ENCODE results near the gene STX8. TPM values are rescaled to one million over a fixed set of nuclear protein-coding genes. Genes with fewer than 3 reads are reported as not detected.

STX8 gene
- total RNA-seq, 1 experiment from 2014 or later, result 50.3 TPM

DNA sequence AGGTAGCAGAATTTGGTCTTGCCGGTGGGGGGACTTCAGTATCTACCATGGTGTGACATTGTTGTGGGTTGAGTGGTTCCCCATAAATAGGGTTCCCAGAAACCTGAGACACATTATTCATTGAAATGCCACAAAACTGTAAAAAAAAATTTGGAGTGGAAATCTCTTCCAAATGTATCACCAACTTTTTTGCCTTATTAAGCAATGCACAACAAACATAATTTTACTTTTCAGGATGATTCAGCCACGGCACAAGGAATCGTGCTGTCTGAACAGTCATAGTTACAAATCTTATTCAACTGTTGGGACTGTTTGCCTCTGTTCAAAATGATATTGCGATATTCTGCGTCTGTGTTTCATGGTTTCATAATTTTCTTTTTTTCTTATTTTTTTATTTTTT, 373.1 kb downstream of the STX8 start:
- no peaks in the 10 kb centered on the region for H3K27me3 ChIP-seq (ENCODE audit: control insufficient read depth, insufficient read depth, low read length)
- no peak for TF ChIP-seq REST (IDR thresholded peaks at IDR 0.05; ENCODE audit: insufficient read depth in 1 of 2, low read depth in 2 of 2, low read length in 1 of 2)
- no peak for TF ChIP-seq SIN3A (IDR thresholded peaks at IDR 0.05; ENCODE audit: borderline replicate concordance, insufficient read depth, low read depth, low read length)
- TF ChIP-seq POLR2AphosphoS5 (IDR thresholded peaks at IDR 0.05; ENCODE audit: low read depth, low read length), result no peak
- no peak for TF ChIP-seq TCF7L2 (IDR thresholded peaks at IDR 0.05; ENCODE audit: low read depth, low read length)
- TF ChIP-seq, protein P1, sequence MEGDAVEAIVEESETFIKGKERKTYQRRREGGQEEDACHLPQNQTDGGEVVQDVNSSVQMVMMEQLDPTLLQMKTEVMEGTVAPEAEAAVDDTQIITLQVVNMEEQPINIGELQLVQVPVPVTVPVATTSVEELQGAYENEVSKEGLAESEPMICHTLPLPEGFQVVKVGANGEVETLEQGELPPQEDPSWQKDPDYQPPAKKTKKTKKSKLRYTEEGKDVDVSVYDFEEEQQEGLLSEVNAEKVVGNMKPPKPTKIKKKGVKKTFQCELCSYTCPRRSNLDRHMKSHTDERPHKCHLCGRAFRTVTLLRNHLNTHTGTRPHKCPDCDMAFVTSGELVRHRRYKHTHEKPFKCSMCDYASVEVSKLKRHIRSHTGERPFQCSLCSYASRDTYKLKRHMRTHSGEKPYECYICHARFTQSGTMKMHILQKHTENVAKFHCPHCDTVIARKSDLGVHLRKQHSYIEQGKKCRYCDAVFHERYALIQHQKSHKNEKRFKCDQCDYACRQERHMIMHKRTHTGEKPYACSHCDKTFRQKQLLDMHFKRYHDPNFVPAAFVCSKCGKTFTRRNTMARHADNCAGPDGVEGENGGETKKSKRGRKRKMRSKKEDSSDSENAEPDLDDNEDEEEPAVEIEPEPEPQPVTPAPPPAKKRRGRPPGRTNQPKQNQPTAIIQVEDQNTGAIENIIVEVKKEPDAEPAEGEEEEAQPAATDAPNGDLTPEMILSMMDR (IDR thresholded peaks at IDR 0.05), result no peak
- no TSS peak for BruUV-seq (replicated peaks)
- ChIA-PET POLR2A (no interaction called here), CTCF (no interaction called here)
- ATAC-seq (no peak), DNase-seq (ENCODE audit: low read depth, low spot score) (no peak)
- intact Hi-C loops (cut with micrococcal nuclease; ENCODE audit: unreplicated experiment), result no loop called here
- no peak overlapping the region for H3K4me3 ChIP-seq (ENCODE audit: low read depth in 2 of 2, low read length in 2 of 2)
- H3K9me3 ChIP-seq (ENCODE audit: control insufficient read depth, insufficient read depth, low read depth, low read length), result no peaks in the 10 kb centered on the region
- in situ Hi-C loops (cut with HindIII; ENCODE audit: low pct_unique_long_range_greater_than_20kb, low sequenced_read_pairs), result no loop called here
- H3K36me3 ChIP-seq (ENCODE audit: control insufficient read depth, insufficient read depth, low read length), result no peaks in the 10 kb centered on the region
- no peak overlapping the region for H3K27ac ChIP-seq (ENCODE audit: low read length)
- H3K4me1 ChIP-seq (ENCODE audit: control insufficient read depth, insufficient read depth, low read length), result no peaks in the 10 kb centered on the region

GRCh38 chr17:9200699-9201359, 374.8 kb downstream of the STX8 start:
- H3K36me3 ChIP-seq (ENCODE audit: control insufficient read depth, insufficient read depth, low read length), result no peaks in the 10 kb centered on the region
- H3K4me3 ChIP-seq (ENCODE audit: low read depth in 2 of 2, low read length in 2 of 2), result no peak overlapping the region
- intact Hi-C loops (cut with micrococcal nuclease; ENCODE audit: unreplicated experiment) (no loop called here), in situ Hi-C loops (cut with HindIII; ENCODE audit: low pct_unique_long_range_greater_than_20kb, low sequenced_read_pairs) (no loop called here)
- TF ChIP-seq SIN3A (IDR thresholded peaks at IDR 0.05; ENCODE audit: borderline replicate concordance, insufficient read depth, low read depth, low read length), result no peak
- TF ChIP-seq REST (IDR thresholded peaks at IDR 0.05; ENCODE audit: insufficient read depth in 1 of 2, low read depth in 2 of 2, low read length in 1 of 2), result no peak
- TF ChIP-seq, protein P1 (IDR thresholded peaks at IDR 0.05), result no peak
- TF ChIP-seq TCF7L2 (IDR thresholded peaks at IDR 0.05; ENCODE audit: low read depth, low read length), result no peak
- no peak for TF ChIP-seq POLR2AphosphoS5 (IDR thresholded peaks at IDR 0.05; ENCODE audit: low read depth, low read length)
- no TSS peak for BruUV-seq (replicated peaks)
- H3K9me3 ChIP-seq (ENCODE audit: control insufficient read depth, insufficient read depth, low read depth, low read length), result no peaks in the 10 kb centered on the region
- H3K4me1 ChIP-seq (ENCODE audit: control insufficient read depth, insufficient read depth, low read length), result no peaks in the 10 kb centered on the region
- ATAC-seq, result no peak
- no peak overlapping the region for H3K27ac ChIP-seq (ENCODE audit: low read length)
- no peaks in the 10 kb centered on the region for H3K27me3 ChIP-seq (ENCODE audit: control insufficient read depth, insufficient read depth, low read length)
- DNase-seq (ENCODE audit: low read depth, low spot score), result no peak
- ChIA-PET CTCF (no interaction called here), POLR2A (no interaction called here)
